ENCODE results near the gene TEKT4. TPM values are rescaled to one million over a fixed set of nuclear protein-coding genes. Genes with fewer than 3 reads are reported as not detected.

Gene TEKT4
- not detected in 2 replicates for total RNA-seq

GRCh38 chr2:94871226-94872087 lies at the start of gene TEKT4:
Gene TEKT4 (plus strand): TSS chr2:94871430. CDS start chr2:94871580, 150 bp downstream.

Other genes with a start within 250 kb of the TEKT4 start
- 6.1 and 8.5 TPM in 2 replicates for gene MAL, start 154.3 kb downstream of the TEKT4 start, total RNA-seq

All from airway epithelial cell (primary cell).